WI38 (cell line): Measurements from ENCODE around the gene PPP1R14D.

Experiments
- H3K4me3 ChIP-seq: 2 replicates; pipeline ENCODE4 v1.5.1; 2011; ENCODE audit warnings: low read depth, mild to moderate bottlenecking, control low read depth, low read length
- CTCF ChIP-seq: IDR thresholded peaks from 2 replicates; pipeline ENCODE4 v1.5.1; 2012; ENCODE audit warnings: low read depth, mild to moderate bottlenecking, control low read depth, low read length

Gene PPP1R14D

GRCh38 chr15:40782609-40783227 is 45.8 kb downstream of the PPP1R14D start:
- no peak for TF ChIP-seq CTCF
- no peak overlapping the region for H3K4me3 ChIP-seq

GRCh38 chr15:40776537-40777141 is 51.9 kb downstream of the PPP1R14D start:
- TF ChIP-seq CTCF, result no peak
- H3K4me3 ChIP-seq, result no peak overlapping the region

- TF ChIP-seq CTCF, result no peak
- no peak overlapping the region for H3K4me3 ChIP-seq
Observed at GRCh38 chr15:40775740-40776536, 52.6 kb downstream of the PPP1R14D start.

DNA sequence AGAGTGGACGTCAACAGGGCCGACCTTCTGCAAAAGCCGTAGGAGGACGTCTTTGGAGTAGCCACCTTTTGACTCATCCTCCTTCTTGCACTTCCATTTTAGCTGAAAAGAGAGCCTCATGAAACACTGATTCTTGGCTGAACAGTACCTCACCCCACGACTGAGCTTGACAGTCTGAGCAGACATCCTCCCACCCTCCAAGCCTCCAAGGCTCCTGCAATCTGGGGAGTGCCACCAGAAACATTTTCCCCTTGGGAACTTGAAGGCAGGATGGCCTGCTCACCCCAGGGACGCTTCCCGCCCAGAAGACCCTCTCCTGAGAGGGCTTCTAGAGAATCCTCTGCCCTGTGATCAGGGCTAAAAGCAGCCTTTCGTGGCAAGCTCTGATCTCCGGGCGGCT is 53.5 kb downstream of the PPP1R14D start:
- no peak overlapping the region for H3K4me3 ChIP-seq
- TF ChIP-seq CTCF, result no peak

DNA sequence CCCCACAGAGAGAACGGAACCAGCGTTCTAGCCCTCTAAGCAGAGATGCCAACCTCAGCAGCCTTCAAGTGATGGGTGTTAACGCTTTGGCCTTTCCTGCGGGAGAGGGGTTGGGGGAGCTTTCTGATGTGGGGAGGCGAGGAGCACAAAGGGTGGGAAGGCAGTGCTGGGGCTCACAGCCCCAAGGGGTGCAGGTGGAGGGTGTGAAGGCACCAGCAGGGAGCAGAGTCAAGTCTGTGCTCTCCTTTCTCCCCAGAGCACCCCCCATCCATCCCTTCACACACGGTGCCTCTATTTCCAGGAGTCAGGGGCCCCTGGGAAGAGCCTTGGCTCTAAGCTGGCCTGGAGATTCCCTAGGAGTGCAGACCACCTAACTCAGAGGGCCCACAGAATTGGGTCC is 54.6 kb downstream of the PPP1R14D start:
- TF ChIP-seq CTCF, result no peak
- H3K4me3 ChIP-seq, result no peak overlapping the region

DNA sequence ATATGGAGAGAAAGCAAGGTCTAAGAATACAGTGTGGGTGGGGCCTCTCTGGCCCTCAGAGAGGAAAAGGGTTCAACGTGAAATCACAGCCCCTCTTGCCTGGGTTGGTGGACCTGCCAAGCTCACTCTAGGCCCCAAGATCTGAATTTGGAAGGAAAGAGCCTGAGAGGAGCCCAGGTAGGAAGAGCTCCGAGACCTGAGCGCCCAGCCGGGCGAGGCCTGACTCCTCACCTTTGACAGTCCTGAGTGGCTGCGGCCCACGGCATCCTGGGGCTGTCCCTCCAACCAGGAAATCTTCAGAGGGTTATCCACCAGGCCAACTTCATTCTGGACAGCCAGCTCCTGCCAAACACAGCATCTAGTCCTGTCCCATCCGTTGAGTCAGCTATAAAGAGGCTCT is 55.0 kb downstream of the PPP1R14D start:
- no peak overlapping the region for H3K4me3 ChIP-seq
- no peak for TF ChIP-seq CTCF

- TF ChIP-seq CTCF, result no peak
- no peak overlapping the region for H3K4me3 ChIP-seq
Observed at GRCh38 chr15:40772014-40772413, 56.5 kb downstream of the PPP1R14D start.
